Measurements from ENCODE around the gene ZNF883.
A peak's percentile ranks its signal among the peaks of the same experiment; 100 is the strongest.

ZNF883 gene

DNA sequence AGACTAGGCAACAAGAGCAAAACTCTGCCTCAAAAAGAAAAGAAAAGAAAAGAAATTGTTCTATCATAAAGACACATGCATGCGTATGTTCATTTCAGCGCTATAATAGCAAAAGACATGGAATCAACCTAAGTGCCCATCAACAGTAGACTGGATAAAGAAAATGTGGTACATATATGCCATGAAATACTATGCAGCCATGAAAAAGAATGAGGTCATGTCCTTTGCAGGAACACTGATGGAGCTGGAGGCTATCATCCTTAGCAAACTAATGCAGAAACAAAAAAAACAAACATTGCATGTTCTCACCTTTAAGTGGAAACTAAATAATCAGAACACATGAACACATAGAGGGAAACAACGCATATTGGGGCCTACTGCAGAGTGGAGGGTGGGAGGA lies 6.3 kb upstream of the ZNF883 start:
- no peaks in the 10 kb centered on the region for H4K20me1 ChIP-seq (ENCODE audit: insufficient read depth, low read length)
- H3F3A ChIP-seq (ENCODE audit: insufficient read depth, low read length), result no peaks in the 10 kb centered on the region
- no peak overlapping the region for H3K9ac ChIP-seq (ENCODE audit: low read length)
- H3K4me1 ChIP-seq (ENCODE audit: low read length), result no peaks in the 10 kb centered on the region
- H3K4me2 ChIP-seq (ENCODE audit: low read depth, low read length), result no peak overlapping the region
- no peaks in the 10 kb centered on the region for H3K9me2 ChIP-seq (replicated peaks; ENCODE audit: insufficient read depth, low read length)
- H3K4me3 ChIP-seq (ENCODE audit: low read length), result no peak overlapping the region
- no peak overlapping the region for H3K27ac ChIP-seq (ENCODE audit: low read length)
- H3K27me3 ChIP-seq (replicated peaks; ENCODE audit: insufficient read depth, low read length), result no peaks in the 10 kb centered on the region
- no peaks in the 10 kb centered on the region for H3K79me2 ChIP-seq (ENCODE audit: low read length)
- no peak overlapping the region for H2AFZ ChIP-seq (ENCODE audit: low read length)
- H3K36me3 ChIP-seq (replicated peaks; ENCODE audit: insufficient read depth, low read length), result no peaks in the 10 kb centered on the region
- no peak for DNase-seq
- no peaks in the 10 kb centered on the region for H3K9me3 ChIP-seq (replicated peaks; ENCODE audit: insufficient read depth, low read length)
- TF ChIP-seq EZH2 (optimal IDR thresholded peaks at IDR 0.05; ENCODE audit: low read depth, low read length), result no peak
- TF ChIP-seq, protein P1, sequence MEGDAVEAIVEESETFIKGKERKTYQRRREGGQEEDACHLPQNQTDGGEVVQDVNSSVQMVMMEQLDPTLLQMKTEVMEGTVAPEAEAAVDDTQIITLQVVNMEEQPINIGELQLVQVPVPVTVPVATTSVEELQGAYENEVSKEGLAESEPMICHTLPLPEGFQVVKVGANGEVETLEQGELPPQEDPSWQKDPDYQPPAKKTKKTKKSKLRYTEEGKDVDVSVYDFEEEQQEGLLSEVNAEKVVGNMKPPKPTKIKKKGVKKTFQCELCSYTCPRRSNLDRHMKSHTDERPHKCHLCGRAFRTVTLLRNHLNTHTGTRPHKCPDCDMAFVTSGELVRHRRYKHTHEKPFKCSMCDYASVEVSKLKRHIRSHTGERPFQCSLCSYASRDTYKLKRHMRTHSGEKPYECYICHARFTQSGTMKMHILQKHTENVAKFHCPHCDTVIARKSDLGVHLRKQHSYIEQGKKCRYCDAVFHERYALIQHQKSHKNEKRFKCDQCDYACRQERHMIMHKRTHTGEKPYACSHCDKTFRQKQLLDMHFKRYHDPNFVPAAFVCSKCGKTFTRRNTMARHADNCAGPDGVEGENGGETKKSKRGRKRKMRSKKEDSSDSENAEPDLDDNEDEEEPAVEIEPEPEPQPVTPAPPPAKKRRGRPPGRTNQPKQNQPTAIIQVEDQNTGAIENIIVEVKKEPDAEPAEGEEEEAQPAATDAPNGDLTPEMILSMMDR (IDR thresholded peaks at IDR 0.05; ENCODE audit: low read length), result no peak
- TF ChIP-seq EZH2phosphoT487 (IDR thresholded peaks at IDR 0.05; ENCODE audit: low read length), result no peak

DNA sequence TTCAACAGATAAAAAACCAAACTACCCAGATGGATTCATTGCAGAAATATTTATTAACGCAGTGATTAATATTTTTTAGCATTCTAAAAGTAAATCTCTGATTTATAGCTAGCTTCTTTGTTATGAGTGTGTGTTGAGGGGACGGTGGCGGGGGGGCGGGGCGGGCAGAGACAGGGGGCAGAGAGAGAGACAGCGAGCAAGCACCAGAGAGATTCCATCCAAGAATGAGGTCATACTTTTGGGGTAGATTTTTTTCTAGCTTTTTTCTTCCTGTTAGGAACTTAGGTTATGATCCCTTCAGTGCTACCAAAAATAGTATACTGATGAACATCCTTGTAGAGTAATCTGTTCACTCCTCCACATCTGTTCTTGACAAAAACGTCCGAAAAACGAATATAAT lies 500 bp upstream of the ZNF883 start:
- no peaks in the 10 kb centered on the region for H3F3A ChIP-seq (ENCODE audit: insufficient read depth, low read length)
- H2AFZ ChIP-seq (ENCODE audit: low read length), result no peak overlapping the region
- H3K9me2 ChIP-seq (replicated peaks; ENCODE audit: insufficient read depth, low read length), result no peaks in the 10 kb centered on the region
- H4K20me1 ChIP-seq (ENCODE audit: insufficient read depth, low read length), result no peaks in the 10 kb centered on the region
- H3K79me2 ChIP-seq (ENCODE audit: low read length), result no peaks in the 10 kb centered on the region
- no peak for DNase-seq
- H3K27me3 ChIP-seq (replicated peaks; ENCODE audit: insufficient read depth, low read length), result no peaks in the 10 kb centered on the region
- H3K4me1 ChIP-seq (ENCODE audit: low read length), result no peaks in the 10 kb centered on the region
- H3K4me2 ChIP-seq (ENCODE audit: low read depth, low read length), result peak overlapping the region; percentile 52; the same call in 1 of the 2 replicates
- no peak overlapping the region for H3K9ac ChIP-seq (ENCODE audit: low read length)
- no peaks in the 10 kb centered on the region for H3K9me3 ChIP-seq (replicated peaks; ENCODE audit: insufficient read depth, low read length)
- no peaks in the 10 kb centered on the region for H3K36me3 ChIP-seq (replicated peaks; ENCODE audit: insufficient read depth, low read length)
- H3K27ac ChIP-seq (ENCODE audit: low read length), result no peak overlapping the region
- TF ChIP-seq, protein P1 (IDR thresholded peaks at IDR 0.05; ENCODE audit: low read length), result no peak
- TF ChIP-seq EZH2 (optimal IDR thresholded peaks at IDR 0.05; ENCODE audit: low read depth, low read length), result no peak
- H3K4me3 ChIP-seq (ENCODE audit: low read length), result peak overlapping the region; percentile 46; the same call in 1 of the 2 replicates

DNA sequence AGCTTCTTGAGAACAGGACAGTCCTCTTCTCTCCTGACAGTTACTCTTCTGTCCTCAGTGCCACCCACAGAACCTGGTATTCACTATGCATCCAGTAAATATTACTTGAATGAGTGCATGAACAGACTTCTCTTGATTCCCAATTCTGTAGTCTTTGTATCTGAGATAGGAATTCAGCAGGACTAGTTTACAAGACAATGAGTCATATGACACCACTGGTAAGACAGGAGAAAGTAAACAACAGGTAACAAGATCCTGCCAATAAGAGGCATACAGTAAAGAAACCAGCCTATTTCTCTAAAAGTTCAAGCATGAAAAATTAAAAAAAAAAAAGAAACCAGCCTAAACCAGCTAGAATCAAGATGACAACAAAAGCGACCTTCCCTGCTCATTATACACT lies 6.2 kb downstream of the ZNF883 start:
- no peaks in the 10 kb centered on the region for H3K27me3 ChIP-seq (replicated peaks; ENCODE audit: insufficient read depth, low read length)
- H3K9me3 ChIP-seq (replicated peaks; ENCODE audit: insufficient read depth, low read length), result no peaks in the 10 kb centered on the region

More for the DNA sequence above, 6.2 kb downstream of the ZNF883 start:
- Histone ChIP-seq H3K4me2 (ENCODE audit: low read depth, low read length) (no peak overlapping the region), H3K4me1 (ENCODE audit: low read length) (no peaks in the 10 kb centered on the region), H3K4me3 (ENCODE audit: low read length) (no peak overlapping the region), H4K20me1 (ENCODE audit: insufficient read depth, low read length) (no peaks in the 10 kb centered on the region), H2AFZ (ENCODE audit: low read length) (no peak overlapping the region), H3K36me3 (replicated peaks; ENCODE audit: insufficient read depth, low read length) (no peaks in the 10 kb centered on the region), H3F3A (ENCODE audit: insufficient read depth, low read length) (no peaks in the 10 kb centered on the region), H3K9ac (ENCODE audit: low read length) (no peak overlapping the region), H3K79me2 (ENCODE audit: low read length) (no peaks in the 10 kb centered on the region), H3K9me2 (replicated peaks; ENCODE audit: insufficient read depth, low read length) (no peaks in the 10 kb centered on the region), H3K27ac (ENCODE audit: low read length) (no peak overlapping the region)
- no peak for DNase-seq
- TF ChIP-seq, protein P1 (IDR thresholded peaks at IDR 0.05; ENCODE audit: low read length), result no peak
- TF ChIP-seq EZH2 (optimal IDR thresholded peaks at IDR 0.05; ENCODE audit: low read depth, low read length), result no peak
- TF ChIP-seq EZH2phosphoT487 (IDR thresholded peaks at IDR 0.05; ENCODE audit: low read length), result no peak
